GM12878 (cell line): ENCODE measurements around the gene PRKAG2. TPM values are rescaled to one million over a fixed set of nuclear protein-coding genes. Genes with fewer than 3 reads are reported as not detected.

Source experiments
- BACH1 ChIP-seq: fragments of 450-650 bp; IDR thresholded peaks from 2 replicates; pipeline ENCODE4 v1.6.1; 2017; ENCODE audit warnings: mild to moderate bottlenecking, borderline replicate concordance
- BMI1 ChIP-seq: fragments of 450-650 bp; IDR thresholded peaks from 2 replicates; pipeline ENCODE4 v1.6.1; 2016; ENCODE audit warnings: mild to moderate bottlenecking, moderate library complexity, borderline replicate concordance
- E2F8 ChIP-seq: fragments of 450-650 bp; IDR thresholded peaks from 2 replicates; pipeline ENCODE4 v1.6.1; 2018; ENCODE audit warnings: mild to moderate bottlenecking, low read depth, moderate library complexity; ENCODE audit not compliant: partially characterized antibody
- JUNB ChIP-seq: IDR thresholded peaks from 2 replicates; pipeline ENCODE4 v1.6.1; 2016; ENCODE audit warnings: antibody characterized with exemption, mild to moderate bottlenecking
- LARP7 ChIP-seq: fragments of 450-650 bp; IDR thresholded peaks from 2 replicates; pipeline ENCODE4 v1.6.1; 2017; ENCODE audit warnings: mild to moderate bottlenecking
- NKRF ChIP-seq: fragments of 450-650 bp; conservative IDR thresholded peaks from 2 replicates; pipeline ENCODE4 v1.6.1; 2017; ENCODE audit warnings: mild to moderate bottlenecking, moderate library complexity
- NRF1 ChIP-seq: conservative IDR thresholded peaks from 2 replicates; pipeline ENCODE4 v1.6.1; 2011; ENCODE audit warnings: mild to moderate bottlenecking, low read depth, low read length, improper control_type of control experiment
- POLR2A ChIP-seq: IDR thresholded peaks from 2 replicates; pipeline ENCODE4 v1.6.1; 2011; ENCODE audit warnings: low read depth, mild to moderate bottlenecking, low read length
- POLR2AphosphoS2 ChIP-seq: IDR thresholded peaks from 2 replicates; pipeline ENCODE4 v1.6.1; 2011; ENCODE audit warnings: low read depth, mild to moderate bottlenecking, low read length, improper control_type of control experiment, moderate library complexity
- SMAD1 ChIP-seq: fragments of 450-650 bp; IDR thresholded peaks from 2 replicates; pipeline ENCODE4 v1.6.1; 2018; ENCODE audit warnings: mild to moderate bottlenecking, low read depth; ENCODE audit not compliant: partially characterized antibody
- SRF ChIP-seq, 2 experiments: IDR thresholded peaks; 2 replicates each; pipeline ENCODE4 v1.6.1; 2011; ENCODE audit warnings: low read depth in 2 of 2, low read length in 2 of 2, mild to moderate bottlenecking in 1 of 2, moderate library complexity in 1 of 2
- TARDBP ChIP-seq: IDR thresholded peaks from 2 replicates; pipeline ENCODE4 v1.6.1; 2016; ENCODE audit warnings: borderline replicate concordance
- TBL1XR1 ChIP-seq: IDR thresholded peaks from 2 replicates; pipeline ENCODE4 v1.6.1; 2012; ENCODE audit warnings: low read depth, low read length, improper control_type of control experiment
- polyA plus RNA-seq, 11 experiments: library from polyadenylated mRNA; depleted of rRNA in 4 of 11; unstranded in 6 of 11; stranded (reverse) in 5 of 11; fragments of >200 nt; fragmentation: Nextera tagmentation in 4 of 11; fragmentation: Illumina TruSeq in 1 of 11; extraction: Ambion mirVana in 4 of 11; extraction: Trizol in 1 of 11; gene quantifications; 1 replicate in 1 of 11; 2 replicates in 10 of 11; pipeline versions ENCODE4 v1.2.1 to v1.2.3, GENCODE V29; 2011 to 2016; ENCODE audit warnings: inconsistent platforms in 2 of 11, missing spikeins in 2 of 11, low read depth in 1 of 11
- total RNA-seq, 4 experiments: library from RNA; depleted of rRNA in 3 of 4; stranded (reverse); fragments of >200 nt in 3 of 4; fragmentation: Illumina TruSeq in 1 of 4; extraction: Trizol in 1 of 4; gene quantifications; 2 replicates each; pipeline versions ENCODE4 v1.2.1 to v1.2.3, GENCODE V29; 2013 to 2021
- TF ChIP-seq, protein P1 (sequence below): fragments of 450-650 bp; IDR thresholded peaks from 2 replicates; pipeline ENCODE4 v1.6.1; 2017; ENCODE audit warnings: antibody characterized with exemption, mild to moderate bottlenecking, moderate library complexity
- TF ChIP-seq, protein P2 (sequence below): fragments of 450-650 bp; IDR thresholded peaks from 2 replicates; pipeline ENCODE4 v1.6.1; 2017; ENCODE audit warnings: mild to moderate bottlenecking, moderate library complexity

Gene PRKAG2
- total and polyA plus RNA-seq, 10 of the 15 experiments (the other 5 are each of a cell fraction or from before 2014, with no cell fraction given), result 3.4 to 8.9 (median 6.8) TPM

- peak; percentile 65; the same call in 1 of the 2 replicates for TF ChIP-seq NKRF
- no peak for TF ChIP-seq BACH1
- TF ChIP-seq LARP7, result peak; percentile 82
- TF ChIP-seq E2F8, result no peak
- TF ChIP-seq TBL1XR1, result no peak
- no peak for TF ChIP-seq TARDBP
- TF ChIP-seq POLR2A, result peak; percentile 55; the same call in 1 of the 2 replicates
- no peak for TF ChIP-seq SMAD1
- TF ChIP-seq SRF (IDR thresholded peaks at IDR 0.05; ENCODE audit: low read depth in 2 of 2, low read length in 2 of 2), result no peak
- TF ChIP-seq JUNB, result no peak
- TF ChIP-seq POLR2AphosphoS2, result no peak
- no peak for TF ChIP-seq NRF1
- no peak for TF ChIP-seq BMI1
- TF ChIP-seq, protein P1, sequence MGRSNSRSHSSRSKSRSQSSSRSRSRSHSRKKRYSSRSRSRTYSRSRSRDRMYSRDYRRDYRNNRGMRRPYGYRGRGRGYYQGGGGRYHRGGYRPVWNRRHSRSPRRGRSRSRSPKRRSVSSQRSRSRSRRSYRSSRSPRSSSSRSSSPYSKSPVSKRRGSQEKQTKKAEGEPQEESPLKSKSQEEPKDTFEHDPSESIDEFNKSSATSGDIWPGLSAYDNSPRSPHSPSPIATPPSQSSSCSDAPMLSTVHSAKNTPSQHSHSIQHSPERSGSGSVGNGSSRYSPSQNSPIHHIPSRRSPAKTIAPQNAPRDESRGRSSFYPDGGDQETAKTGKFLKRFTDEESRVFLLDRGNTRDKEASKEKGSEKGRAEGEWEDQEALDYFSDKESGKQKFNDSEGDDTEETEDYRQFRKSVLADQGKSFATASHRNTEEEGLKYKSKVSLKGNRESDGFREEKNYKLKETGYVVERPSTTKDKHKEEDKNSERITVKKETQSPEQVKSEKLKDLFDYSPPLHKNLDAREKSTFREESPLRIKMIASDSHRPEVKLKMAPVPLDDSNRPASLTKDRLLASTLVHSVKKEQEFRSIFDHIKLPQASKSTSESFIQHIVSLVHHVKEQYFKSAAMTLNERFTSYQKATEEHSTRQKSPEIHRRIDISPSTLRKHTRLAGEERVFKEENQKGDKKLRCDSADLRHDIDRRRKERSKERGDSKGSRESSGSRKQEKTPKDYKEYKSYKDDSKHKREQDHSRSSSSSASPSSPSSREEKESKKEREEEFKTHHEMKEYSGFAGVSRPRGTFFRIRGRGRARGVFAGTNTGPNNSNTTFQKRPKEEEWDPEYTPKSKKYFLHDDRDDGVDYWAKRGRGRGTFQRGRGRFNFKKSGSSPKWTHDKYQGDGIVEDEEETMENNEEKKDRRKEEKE, result no peak
- TF ChIP-seq, protein P2, sequence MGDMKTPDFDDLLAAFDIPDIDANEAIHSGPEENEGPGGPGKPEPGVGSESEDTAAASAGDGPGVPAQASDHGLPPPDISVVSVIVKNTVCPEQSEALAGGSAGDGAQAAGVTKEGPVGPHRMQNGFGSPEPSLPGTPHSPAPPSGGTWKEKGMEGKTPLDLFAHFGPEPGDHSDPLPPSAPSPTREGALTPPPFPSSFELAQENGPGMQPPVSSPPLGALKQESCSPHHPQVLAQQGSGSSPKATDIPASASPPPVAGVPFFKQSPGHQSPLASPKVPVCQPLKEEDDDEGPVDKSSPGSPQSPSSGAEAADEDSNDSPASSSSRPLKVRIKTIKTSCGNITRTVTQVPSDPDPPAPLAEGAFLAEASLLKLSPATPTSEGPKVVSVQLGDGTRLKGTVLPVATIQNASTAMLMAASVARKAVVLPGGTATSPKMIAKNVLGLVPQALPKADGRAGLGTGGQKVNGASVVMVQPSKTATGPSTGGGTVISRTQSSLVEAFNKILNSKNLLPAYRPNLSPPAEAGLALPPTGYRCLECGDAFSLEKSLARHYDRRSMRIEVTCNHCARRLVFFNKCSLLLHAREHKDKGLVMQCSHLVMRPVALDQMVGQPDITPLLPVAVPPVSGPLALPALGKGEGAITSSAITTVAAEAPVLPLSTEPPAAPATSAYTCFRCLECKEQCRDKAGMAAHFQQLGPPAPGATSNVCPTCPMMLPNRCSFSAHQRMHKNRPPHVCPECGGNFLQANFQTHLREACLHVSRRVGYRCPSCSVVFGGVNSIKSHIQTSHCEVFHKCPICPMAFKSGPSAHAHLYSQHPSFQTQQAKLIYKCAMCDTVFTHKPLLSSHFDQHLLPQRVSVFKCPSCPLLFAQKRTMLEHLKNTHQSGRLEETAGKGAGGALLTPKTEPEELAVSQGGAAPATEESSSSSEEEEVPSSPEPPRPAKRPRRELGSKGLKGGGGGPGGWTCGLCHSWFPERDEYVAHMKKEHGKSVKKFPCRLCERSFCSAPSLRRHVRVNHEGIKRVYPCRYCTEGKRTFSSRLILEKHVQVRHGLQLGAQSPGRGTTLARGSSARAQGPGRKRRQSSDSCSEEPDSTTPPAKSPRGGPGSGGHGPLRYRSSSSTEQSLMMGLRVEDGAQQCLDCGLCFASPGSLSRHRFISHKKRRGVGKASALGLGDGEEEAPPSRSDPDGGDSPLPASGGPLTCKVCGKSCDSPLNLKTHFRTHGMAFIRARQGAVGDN, result 0 out of 2 replicates have a peak, but pooled peaks have one; percentile 34
Measured at GRCh38 chr7:151520419-151521261, 356.3 kb downstream of the PRKAG2 start (continued).
